Body of pancreas (tissue), 4 donors: ENCODE results near the gene GTF2A1.

Experiments
- CTCF ChIP-seq, 7 experiments: fragments of 450-650 bp in 4 of 7; fragments of 200-600 bp in 3 of 7; sonication (generic) in 3 of 7; IDR thresholded peaks; one replicate each; pipeline ENCODE4 v1.5.1; 2016 to 2019; ENCODE audit warnings: antibody characterized with exemption in 7 of 7
- POLR2A ChIP-seq, 3 donors: fragments of 450-650 bp; IDR thresholded peaks; one replicate each; pipeline ENCODE4 v1.6.1; 2016; ENCODE audit warnings: antibody characterized with exemption in 3 of 3, mild to moderate bottlenecking in 2 of 3

- no peak for TF ChIP-seq CTCF (IDR thresholded peaks at IDR 0.05)
- TF ChIP-seq POLR2A (IDR thresholded peaks at IDR 0.05) = no peak
Measured at GRCh38 chr14:81269979-81270375, 49.2 kb upstream of the GTF2A1 start.
